Measurements from ENCODE around the gene ERC2. TPM values are rescaled to one million over a fixed set of nuclear protein-coding genes. Genes with fewer than 3 reads are reported as not detected.

Gene ERC2
- total RNA-seq, 6 donors from 2014 or later, result 0.67 to 14.7 (median 1.3) TPM

DNA sequence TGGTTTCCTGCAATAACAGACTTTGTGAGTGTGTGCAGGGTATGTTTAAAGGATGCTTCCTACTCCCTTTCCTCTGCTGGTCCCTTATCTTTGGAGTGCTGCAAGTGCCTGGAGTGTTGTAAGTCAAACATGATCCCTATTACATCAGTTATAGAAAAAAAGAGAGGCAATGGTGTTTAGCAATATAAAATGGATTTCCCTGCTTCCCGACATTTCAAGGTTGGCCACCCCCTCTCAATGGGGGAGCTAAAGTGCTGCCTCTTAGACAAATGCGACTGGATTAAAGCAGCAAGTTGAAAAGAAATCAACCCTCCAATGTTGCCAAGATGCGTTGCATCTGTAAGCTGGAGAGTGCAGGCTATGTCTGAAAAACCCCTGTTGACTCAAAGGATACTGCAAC lies 778.1 kb downstream of the ERC2 start:
- WGBS, 2 donors, result 47 to 57% methylated on average over 3 of the region's 3 CpGs
- TF ChIP-seq, protein P1, sequence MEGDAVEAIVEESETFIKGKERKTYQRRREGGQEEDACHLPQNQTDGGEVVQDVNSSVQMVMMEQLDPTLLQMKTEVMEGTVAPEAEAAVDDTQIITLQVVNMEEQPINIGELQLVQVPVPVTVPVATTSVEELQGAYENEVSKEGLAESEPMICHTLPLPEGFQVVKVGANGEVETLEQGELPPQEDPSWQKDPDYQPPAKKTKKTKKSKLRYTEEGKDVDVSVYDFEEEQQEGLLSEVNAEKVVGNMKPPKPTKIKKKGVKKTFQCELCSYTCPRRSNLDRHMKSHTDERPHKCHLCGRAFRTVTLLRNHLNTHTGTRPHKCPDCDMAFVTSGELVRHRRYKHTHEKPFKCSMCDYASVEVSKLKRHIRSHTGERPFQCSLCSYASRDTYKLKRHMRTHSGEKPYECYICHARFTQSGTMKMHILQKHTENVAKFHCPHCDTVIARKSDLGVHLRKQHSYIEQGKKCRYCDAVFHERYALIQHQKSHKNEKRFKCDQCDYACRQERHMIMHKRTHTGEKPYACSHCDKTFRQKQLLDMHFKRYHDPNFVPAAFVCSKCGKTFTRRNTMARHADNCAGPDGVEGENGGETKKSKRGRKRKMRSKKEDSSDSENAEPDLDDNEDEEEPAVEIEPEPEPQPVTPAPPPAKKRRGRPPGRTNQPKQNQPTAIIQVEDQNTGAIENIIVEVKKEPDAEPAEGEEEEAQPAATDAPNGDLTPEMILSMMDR (IDR thresholded peaks at IDR 0.05), result no peak
- TF ChIP-seq EP300 (IDR thresholded peaks at IDR 0.05) (peak in 1 of 4 donors; percentile 2), POLR2AphosphoS5 (IDR thresholded peaks at IDR 0.05) (no peak), POLR2A (IDR thresholded peaks at IDR 0.05) (no peak)
- H3K9me3 ChIP-seq, result no peaks in the 10 kb centered on the region
- ATAC-seq (ENCODE audit: low FRiP score in 2 of 2) (no peak), DNase-seq (peak in 1 of 2 donors; percentile 49)
- H3K4me1 ChIP-seq, result peaks cover 0 to 10% (median 2%) of the 10 kb centered on the region in 4 donors
- no peaks in the 10 kb centered on the region for H3K36me3 ChIP-seq
- no peak overlapping the region for H3K4me3 ChIP-seq
- H3K27me3 ChIP-seq, result no peaks in the 10 kb centered on the region
- peak overlapping the region in 1 of 4 donors; percentile 47 for H3K27ac ChIP-seq

DNA sequence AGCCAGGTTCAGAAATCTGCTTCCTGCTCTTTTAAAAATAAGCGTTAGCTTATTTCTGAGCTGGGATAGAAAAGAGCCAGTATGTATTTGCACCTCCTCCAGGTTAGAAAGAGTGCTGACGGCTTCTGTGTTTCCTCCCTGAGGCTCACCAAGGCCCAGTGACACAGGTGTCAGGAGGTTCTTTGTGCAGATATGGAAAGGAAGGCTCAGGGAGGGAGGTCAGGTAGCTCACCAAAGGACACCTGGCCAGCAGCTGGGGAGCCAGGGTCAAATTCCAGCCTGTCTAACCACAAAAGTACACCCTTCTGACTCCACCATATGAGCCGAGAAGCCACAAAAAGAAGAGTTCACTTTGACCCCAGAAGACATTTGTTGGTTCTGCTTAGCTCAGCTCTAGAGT lies 780.1 kb downstream of the ERC2 start:
- TF ChIP-seq POLR2A (IDR thresholded peaks at IDR 0.05), result no peak
- no peak for TF ChIP-seq EP300 (IDR thresholded peaks at IDR 0.05)
- TF ChIP-seq, protein P1 (IDR thresholded peaks at IDR 0.05), result no peak
- no peak for TF ChIP-seq POLR2AphosphoS5 (IDR thresholded peaks at IDR 0.05)
- ATAC-seq (ENCODE audit: low FRiP score in 2 of 2), result no peak
- WGBS, 2 donors, result 90 to 98% methylated on average over 3 of the region's 3 CpGs
- no peaks in the 10 kb centered on the region for H3K36me3 ChIP-seq
- H3K27ac ChIP-seq, result no peak overlapping the region
- peaks cover 0 to 10% (median 2%) of the 10 kb centered on the region in 4 donors for H3K4me1 ChIP-seq
- H3K27me3 ChIP-seq, result no peaks in the 10 kb centered on the region
- H3K9me3 ChIP-seq, result no peaks in the 10 kb centered on the region
- no peak overlapping the region for H3K4me3 ChIP-seq
- no peak for DNase-seq

DNA sequence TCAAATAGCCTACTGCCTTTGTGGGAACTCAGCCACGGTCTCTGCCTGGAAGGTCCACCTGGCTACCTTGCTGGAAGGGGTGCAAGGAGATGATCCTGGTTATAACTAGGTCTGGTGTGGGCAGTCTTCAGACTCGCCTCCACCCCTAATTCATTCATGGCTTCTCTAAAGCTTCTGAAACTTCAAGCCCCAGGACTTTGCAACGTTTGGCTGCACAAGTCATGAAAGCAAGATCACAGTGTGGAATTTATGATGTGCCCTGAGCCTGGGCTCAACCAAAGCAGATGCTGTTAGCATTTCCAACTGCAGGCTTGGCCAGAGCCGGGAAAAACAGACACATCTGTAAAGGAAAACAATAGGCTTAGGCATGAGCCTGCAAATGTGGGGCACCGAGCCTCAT lies 780.7 kb downstream of the ERC2 start:
- Histone ChIP-seq H3K4me1 (peaks cover 0 to 10% (median 2%) of the 10 kb centered on the region in 4 donors), H3K27ac (no peak overlapping the region), H3K9me3 (no peaks in the 10 kb centered on the region), H3K27me3 (no peaks in the 10 kb centered on the region), H3K36me3 (no peaks in the 10 kb centered on the region), H3K4me3 (no peak overlapping the region)
- 77 to 86% methylated on average over 5 of the region's 5 CpGs for WGBS, 2 donors
- DNase-seq, result no peak
- no peak for TF ChIP-seq EP300 (IDR thresholded peaks at IDR 0.05)
- TF ChIP-seq POLR2A (IDR thresholded peaks at IDR 0.05), result no peak
- TF ChIP-seq POLR2AphosphoS5 (IDR thresholded peaks at IDR 0.05), result no peak
- TF ChIP-seq, protein P1 (IDR thresholded peaks at IDR 0.05), result no peak
- ATAC-seq (ENCODE audit: low FRiP score in 2 of 2), result no peak

DNA sequence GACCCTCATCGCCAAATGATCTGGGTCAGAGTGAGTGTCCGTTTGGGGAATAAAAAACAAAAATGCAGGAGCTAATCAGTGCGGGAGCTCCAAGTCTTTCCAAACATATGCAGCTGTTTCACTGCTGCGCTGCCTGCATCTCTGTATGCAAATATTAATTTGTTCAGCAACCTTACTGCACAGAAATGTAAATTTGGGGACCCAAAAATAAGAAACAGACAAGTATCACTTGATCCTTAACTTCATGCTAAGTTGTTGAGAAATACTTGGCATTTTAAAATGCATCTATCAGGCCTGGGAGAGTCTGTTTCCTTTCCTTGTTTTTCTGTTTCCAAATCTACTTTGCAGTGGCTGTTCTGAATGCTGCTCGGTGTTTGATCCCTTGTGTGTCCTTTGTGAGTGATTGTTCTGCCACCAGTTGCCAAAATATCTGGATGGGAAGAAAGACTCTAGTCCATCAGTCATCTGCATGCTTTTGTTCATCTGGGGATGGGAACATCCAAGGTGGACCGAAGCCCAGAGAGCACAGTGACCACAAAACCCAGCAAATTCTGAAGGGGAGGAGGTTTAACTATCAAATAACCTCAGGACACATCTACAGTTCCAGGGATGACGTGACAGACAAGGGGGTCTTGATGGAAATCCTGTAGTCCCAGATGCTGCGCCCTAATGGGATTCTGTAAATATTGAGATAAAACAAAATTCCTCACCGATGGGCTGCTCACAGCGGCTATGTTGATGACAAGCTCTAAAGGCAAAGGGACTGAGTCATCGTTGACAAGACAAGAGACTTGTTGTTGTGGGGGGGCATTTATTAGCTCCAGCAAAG lies 781.6 kb downstream of the ERC2 start:
- DNase-seq (no peak), ATAC-seq (ENCODE audit: low FRiP score in 2 of 2) (peak in 1 of 2 donors; percentile 69)
- Histone ChIP-seq H3K9me3 (no peaks in the 10 kb centered on the region), H3K4me1 (peaks cover 0 to 7% (median 2%) of the 10 kb centered on the region in 4 donors), H3K4me3 (no peak overlapping the region), H3K27me3 (no peaks in the 10 kb centered on the region), H3K27ac (no peak overlapping the region), H3K36me3 (no peaks in the 10 kb centered on the region)
- 69 to 80% methylated on average over 11 of the region's 11 CpGs for WGBS, 2 donors
- TF ChIP-seq EP300 (IDR thresholded peaks at IDR 0.05), result no peak
- no peak for TF ChIP-seq POLR2A (IDR thresholded peaks at IDR 0.05)
- TF ChIP-seq, protein P1 (IDR thresholded peaks at IDR 0.05), result no peak
- TF ChIP-seq POLR2AphosphoS5 (IDR thresholded peaks at IDR 0.05), result no peak

Measured in upper lobe of left lung (tissue), 6 donors.